Caco-2 (cell line): Measurements from ENCODE around the gene BTBD16. TPM values are rescaled to one million over a fixed set of nuclear protein-coding genes. Genes with fewer than 3 reads are reported as not detected.

Experiments
- BruUV-seq: library from RNA; stranded (reverse); fragments of 400-500 nt; replicated peaks from 2 replicates; lab custom pipeline; 2021; lab: Mats Ljungman, UMichigan
- CTCF ChIA-PET: fragments of 300-600 bp; sonication (Branson Sonifier 250); formaldehyde crosslinking; loops from one replicate; lab custom pipeline; 2022; ENCODE audit warnings: antibody characterized with exemption; lab: Charles Lee
- POLR2A ChIA-PET: fragments of 300-600 bp; sonication (Branson Sonifier 250); formaldehyde crosslinking; loops from one replicate; lab custom pipeline; 2022; ENCODE audit warnings: antibody characterized with exemption; lab: Charles Lee
- DNase-seq, 2 experiments: peaks; one replicate each; pipeline versions ENCODE4 v3.0.0 to v3.0.0-alpha.2; 2020 to 2022
- H3K27me3 ChIP-seq: replicated peaks from 2 replicates; pipeline ENCODE4 v1.6.0; 2011; ENCODE audit warnings: low read length; ENCODE audit not compliant: control insufficient read depth, insufficient read depth
- H3K36me3 ChIP-seq: 2 replicates; pipeline ENCODE4 v1.5.1; 2011; ENCODE audit warnings: low read length; ENCODE audit not compliant: control insufficient read depth, insufficient read depth
- H3K4me1 ChIP-seq: fragments of 250-450 bp; sonication (Bioruptor Pico); 2 replicates; pipeline ENCODE4 v1.5.1; 2020; ENCODE audit warnings: mild to moderate bottlenecking
- H3K4me3 ChIP-seq: 2 replicates; pipeline ENCODE4 v1.5.1; 2011; ENCODE audit warnings: low read depth, mild to moderate bottlenecking, control low read depth, low read length
- H3K9me3 ChIP-seq: fragments of 250-450 bp; sonication (Bioruptor Pico); 2 replicates; pipeline ENCODE4 v1.5.1; 2020; ENCODE audit warnings: mild to moderate bottlenecking, moderate library complexity
- H3K27ac Mint-ChIP-seq: one replicate; pipeline ENCODE4 v1.8.0; 2022; ENCODE audit warnings: mixed read lengths; ENCODE audit not compliant: unreplicated experiment
- H3K27me3 Mint-ChIP-seq: one replicate; pipeline ENCODE4 v1.8.0; 2022; ENCODE audit warnings: mixed read lengths; ENCODE audit not compliant: insufficient read depth, unreplicated experiment
- H3K36me3 Mint-ChIP-seq: one replicate; pipeline ENCODE4 v1.8.0; 2022; ENCODE audit warnings: mild to moderate bottlenecking, mixed read lengths; ENCODE audit not compliant: insufficient read depth, unreplicated experiment
- H3K4me1 Mint-ChIP-seq: one replicate; pipeline ENCODE4 v1.8.0; 2022; ENCODE audit warnings: low read depth, mixed read lengths; ENCODE audit not compliant: unreplicated experiment
- H3K4me3 Mint-ChIP-seq: one replicate; pipeline ENCODE4 v1.8.0; 2022; ENCODE audit warnings: mild to moderate bottlenecking, moderate library complexity, mixed read lengths; ENCODE audit not compliant: unreplicated experiment
- H3K9me3 Mint-ChIP-seq: one replicate; pipeline ENCODE4 v1.8.0; 2022; ENCODE audit warnings: mixed read lengths; ENCODE audit not compliant: unreplicated experiment
- CTCF ChIP-seq, 2 experiments: fragments of 200-600 bp in 1 of 2; IDR thresholded peaks; 1 replicate in 1 of 2; 2 replicates in 1 of 2; pipeline versions ENCODE4 v1.5.1 to v1.8.0; 2011 to 2022; ENCODE audit warnings: antibody characterized with exemption in 1 of 2, control low read depth in 1 of 2, inconsistent platforms in 1 of 2, low read depth in 1 of 2, low read length in 1 of 2, mild to moderate bottlenecking in 1 of 2, moderate library complexity in 1 of 2; ENCODE audit not compliant: insufficient read depth in 1 of 2, severe bottlenecking in 1 of 2, unreplicated experiment in 1 of 2
- intact Hi-C: fragments of 100-400 bp; cut with micrococcal nuclease; formaldehyde crosslinking; loops from one replicate; pipeline ENCODE4 v1.10.0; 2022; ENCODE audit not compliant: unreplicated experiment
- total RNA-seq: library from RNA; stranded (reverse); gene quantifications from 2 replicates; pipeline ENCODE4 v1.2.3, GENCODE V29; 2022

The BTBD16 gene
- total RNA-seq, 1 experiment from 2014 or later, result not detected

DNA sequence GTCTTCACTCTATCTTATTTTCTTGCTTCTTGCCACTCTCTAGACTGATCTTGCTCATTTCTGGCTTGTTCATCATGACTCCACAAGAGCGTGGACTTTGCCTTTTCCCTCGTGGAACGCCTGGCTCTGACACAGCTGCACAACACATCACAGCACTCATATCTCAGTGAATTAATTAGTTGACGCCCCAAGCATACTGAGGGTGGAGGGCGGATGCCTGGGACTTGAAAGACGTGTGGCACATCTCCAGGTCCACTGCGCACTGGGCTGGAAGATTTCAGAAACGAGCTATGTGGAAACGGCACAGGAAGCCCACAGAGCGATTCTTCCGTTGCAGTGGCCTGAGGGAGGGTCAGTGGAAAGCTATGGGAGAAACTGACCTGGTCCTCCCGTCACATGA is 79.8 kb downstream of the BTBD16 start:
- Histone ChIP-seq H3K27me3 (no peaks in the 10 kb centered on the region), H3K4me3 (no peak overlapping the region), H3K4me1 (peaks cover 13% of the 10 kb centered on the region; the same call in 1 of the 2 replicates), H3K36me3 (no peaks in the 10 kb centered on the region), H3K9me3 (peaks cover 18% of the 10 kb centered on the region)
- intact Hi-C loops, result no loop called here
- peaks cover 4% of the 10 kb centered on the region for H3K4me1 Mint-ChIP-seq
- no peak for DNase-seq
- H3K4me3 Mint-ChIP-seq, result no peak overlapping the region
- ChIA-PET CTCF (no interaction called here), POLR2A (no interaction called here)
- BruUV-seq, result no TSS peak
- no peaks in the 10 kb centered on the region for H3K27me3 Mint-ChIP-seq
- H3K36me3 Mint-ChIP-seq, result no peaks in the 10 kb centered on the region
- no peak for TF ChIP-seq CTCF (IDR thresholded peaks at IDR 0.05; ENCODE audit: insufficient read depth in 1 of 2, low read depth in 1 of 2, low read length in 1 of 2, severe bottlenecking in 1 of 2, unreplicated experiment in 1 of 2)
- no peak overlapping the region for H3K27ac Mint-ChIP-seq
- H3K9me3 Mint-ChIP-seq, result peaks cover 10% of the 10 kb centered on the region

- POLR2A ChIA-PET, result no interaction called here
- H3K4me1 Mint-ChIP-seq, result peaks cover 4% of the 10 kb centered on the region
- H3K27ac Mint-ChIP-seq, result no peak overlapping the region
- BruUV-seq, result no TSS peak
- no peak overlapping the region for H3K4me3 Mint-ChIP-seq
- H3K27me3 ChIP-seq, result no peaks in the 10 kb centered on the region
- H3K36me3 Mint-ChIP-seq, result no peaks in the 10 kb centered on the region
- CTCF ChIA-PET, result interaction anchor here (0.9 kb wide), 1 partner anchor 10 kb away, joined by 3 read pairs; no protein-coding TSS in a partner anchor
- H3K27me3 Mint-ChIP-seq, result no peaks in the 10 kb centered on the region
- TF ChIP-seq CTCF (IDR thresholded peaks at IDR 0.05; ENCODE audit: insufficient read depth in 1 of 2, low read depth in 1 of 2, low read length in 1 of 2, severe bottlenecking in 1 of 2, unreplicated experiment in 1 of 2), result no peak
- H3K36me3 ChIP-seq, result no peaks in the 10 kb centered on the region
- intact Hi-C loops, result no loop called here
- peaks cover 13% of the 10 kb centered on the region; the same call in 1 of the 2 replicates for H3K4me1 ChIP-seq
- no peak for DNase-seq
- no peaks in the 10 kb centered on the region for H3K9me3 Mint-ChIP-seq
- no peaks in the 10 kb centered on the region; the same call in 1 of the 2 replicates for H3K9me3 ChIP-seq
- H3K4me3 ChIP-seq, result no peak overlapping the region
These were observed 81.9 kb downstream of the BTBD16 start for GRCh38 chr10:122352817-122353525.

- H3K9me3 ChIP-seq, result no peaks in the 10 kb centered on the region; the same call in 1 of the 2 replicates
- no peaks in the 10 kb centered on the region for H3K27me3 ChIP-seq
- ChIA-PET POLR2A (no interaction called here), CTCF (no interaction called here)
- TF ChIP-seq CTCF (IDR thresholded peaks at IDR 0.05; ENCODE audit: insufficient read depth in 1 of 2, low read depth in 1 of 2, low read length in 1 of 2, severe bottlenecking in 1 of 2, unreplicated experiment in 1 of 2), result no peak
- H3K36me3 Mint-ChIP-seq, result no peaks in the 10 kb centered on the region
- DNase-seq, result no peak
- BruUV-seq, result no TSS peak
- H3K4me1 Mint-ChIP-seq, result peaks cover 4% of the 10 kb centered on the region
- no peaks in the 10 kb centered on the region for H3K9me3 Mint-ChIP-seq
- no peaks in the 10 kb centered on the region for H3K27me3 Mint-ChIP-seq
- peaks cover 7% of the 10 kb centered on the region; the same call in 1 of the 2 replicates for H3K4me1 ChIP-seq
- H3K27ac Mint-ChIP-seq, result no peak overlapping the region
- H3K36me3 ChIP-seq, result no peaks in the 10 kb centered on the region
- no peak overlapping the region for H3K4me3 Mint-ChIP-seq
- H3K4me3 ChIP-seq, result no peak overlapping the region
- intact Hi-C loops, result no loop called here
These were observed 83.3 kb downstream of the BTBD16 start for GRCh38 chr10:122354383-122354782.
